Panc1 (cell line): ENCODE data around the gene ZNF678.

Experiments used
- CTCF ChIP-seq: fragments of 450-650 bp; IDR thresholded peaks from 2 replicates; pipeline ENCODE4 v1.5.1; 2017; ENCODE audit warnings: mild to moderate bottlenecking
- POLR2AphosphoS5 ChIP-seq: IDR thresholded peaks from 2 replicates; pipeline ENCODE4 v1.6.1; 2012; ENCODE audit warnings: mild to moderate bottlenecking, low read depth, low read length, moderate library complexity
- REST ChIP-seq, 2 experiments: IDR thresholded peaks; 2 replicates each; pipeline ENCODE4 v1.6.1; 2011 to 2012; ENCODE audit warnings: low read depth in 2 of 2, control low read depth in 1 of 2, low read length in 1 of 2, mild to moderate bottlenecking in 1 of 2, moderate library complexity in 1 of 2; ENCODE audit not compliant: insufficient read depth in 1 of 2
- SIN3A ChIP-seq: IDR thresholded peaks from 2 replicates; pipeline ENCODE4 v1.6.1; 2012; ENCODE audit warnings: low read depth, mild to moderate bottlenecking, low read length, moderate library complexity, borderline replicate concordance; ENCODE audit not compliant: insufficient read depth

GRCh38 chr1:227685807-227686206 is 122.5 kb downstream of the ZNF678 start:
- TF ChIP-seq CTCF, result no peak
- no peak for TF ChIP-seq POLR2AphosphoS5
- TF ChIP-seq REST (IDR thresholded peaks at IDR 0.05; ENCODE audit: insufficient read depth in 1 of 2, low read depth in 2 of 2, low read length in 1 of 2), result no peak
- TF ChIP-seq SIN3A, result no peak
